ENCODE data around the gene MORC3.

DNA sequence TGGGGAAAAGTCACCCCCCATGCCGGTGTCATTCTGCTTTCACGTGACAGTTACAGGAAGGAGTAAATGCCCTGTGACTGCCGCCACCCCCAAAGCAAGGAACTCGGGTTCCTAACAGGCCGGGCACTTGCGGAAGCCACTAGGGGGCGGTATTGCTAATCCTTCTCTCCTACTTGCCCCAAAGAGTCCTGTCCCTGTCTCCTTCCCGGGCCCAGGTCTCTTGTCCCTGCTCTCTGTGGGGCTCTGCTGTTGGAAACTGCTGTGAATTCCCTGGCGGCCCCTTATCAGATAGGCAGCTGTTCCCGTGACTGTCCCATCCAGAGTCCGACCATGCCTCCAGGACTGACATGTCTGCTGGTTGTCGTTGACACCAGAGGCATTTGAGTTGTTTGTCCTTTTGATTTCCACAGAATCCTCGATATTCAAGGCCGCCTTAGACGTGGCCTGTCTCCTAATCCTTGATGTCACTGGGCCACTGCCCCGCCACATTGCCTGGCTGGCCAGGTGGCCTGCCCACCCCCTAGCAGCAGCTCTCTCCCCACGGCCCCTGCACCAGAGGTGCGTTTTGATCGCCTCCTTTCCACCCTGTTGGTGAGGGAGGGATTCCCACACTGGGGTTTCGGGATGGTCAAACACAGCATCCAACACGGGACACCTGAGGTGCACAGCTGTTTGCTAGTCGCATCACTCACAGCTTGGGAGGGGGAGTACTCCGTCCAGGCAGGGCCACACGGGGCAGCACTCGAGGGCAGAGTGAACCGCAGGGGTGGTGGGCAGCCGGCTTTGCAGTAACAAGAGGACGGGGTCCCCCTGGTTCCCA is 102.5 kb downstream of the MORC3 start:
- TF ChIP-seq POLR2A (IDR thresholded peaks at IDR 0.05) = no peak
- TF ChIP-seq, protein P1, sequence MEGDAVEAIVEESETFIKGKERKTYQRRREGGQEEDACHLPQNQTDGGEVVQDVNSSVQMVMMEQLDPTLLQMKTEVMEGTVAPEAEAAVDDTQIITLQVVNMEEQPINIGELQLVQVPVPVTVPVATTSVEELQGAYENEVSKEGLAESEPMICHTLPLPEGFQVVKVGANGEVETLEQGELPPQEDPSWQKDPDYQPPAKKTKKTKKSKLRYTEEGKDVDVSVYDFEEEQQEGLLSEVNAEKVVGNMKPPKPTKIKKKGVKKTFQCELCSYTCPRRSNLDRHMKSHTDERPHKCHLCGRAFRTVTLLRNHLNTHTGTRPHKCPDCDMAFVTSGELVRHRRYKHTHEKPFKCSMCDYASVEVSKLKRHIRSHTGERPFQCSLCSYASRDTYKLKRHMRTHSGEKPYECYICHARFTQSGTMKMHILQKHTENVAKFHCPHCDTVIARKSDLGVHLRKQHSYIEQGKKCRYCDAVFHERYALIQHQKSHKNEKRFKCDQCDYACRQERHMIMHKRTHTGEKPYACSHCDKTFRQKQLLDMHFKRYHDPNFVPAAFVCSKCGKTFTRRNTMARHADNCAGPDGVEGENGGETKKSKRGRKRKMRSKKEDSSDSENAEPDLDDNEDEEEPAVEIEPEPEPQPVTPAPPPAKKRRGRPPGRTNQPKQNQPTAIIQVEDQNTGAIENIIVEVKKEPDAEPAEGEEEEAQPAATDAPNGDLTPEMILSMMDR (IDR thresholded peaks at IDR 0.05) = peak; percentile 39 to 58 (median 48)

Data from body of pancreas (tissue), 4 donors.